ENCODE data around the gene MYO1H.

MYO1H gene

GRCh38 chr12:109421355-109422087 lies 73.8 kb downstream of the MYO1H start:
- TF ChIP-seq FOXP2 (optimal IDR thresholded peaks at IDR 0.05; ENCODE audit: borderline replicate concordance, extremely low read depth, extremely low read length, insufficient read depth): no peak
- no peak for TF ChIP-seq SIN3A (IDR thresholded peaks at IDR 0.05; ENCODE audit: borderline replicate concordance, insufficient read depth, low read length)
- TF ChIP-seq POLR2AphosphoS5 (IDR thresholded peaks at IDR 0.05; ENCODE audit: low read depth, low read length): no peak
- TF ChIP-seq TAF1 (IDR thresholded peaks at IDR 0.05; ENCODE audit: borderline replicate concordance, insufficient read depth, low read length): no peak
- TF ChIP-seq REST (IDR thresholded peaks at IDR 0.05; ENCODE audit: insufficient read depth in 1 of 2, low read depth in 2 of 2, low read length in 2 of 2): no peak

GRCh38 chr12:109422251-109422650 lies 74.6 kb downstream of the MYO1H start:
- no peak for TF ChIP-seq POLR2AphosphoS5 (IDR thresholded peaks at IDR 0.05; ENCODE audit: low read depth, low read length)
- TF ChIP-seq TAF1 (IDR thresholded peaks at IDR 0.05; ENCODE audit: borderline replicate concordance, insufficient read depth, low read length): no peak
- no peak for TF ChIP-seq SIN3A (IDR thresholded peaks at IDR 0.05; ENCODE audit: borderline replicate concordance, insufficient read depth, low read length)
- no peak for TF ChIP-seq REST (IDR thresholded peaks at IDR 0.05; ENCODE audit: insufficient read depth in 1 of 2, low read depth in 2 of 2, low read length in 2 of 2)
- no peak for TF ChIP-seq FOXP2 (optimal IDR thresholded peaks at IDR 0.05; ENCODE audit: borderline replicate concordance, extremely low read depth, extremely low read length, insufficient read depth)

- TF ChIP-seq TAF1 (IDR thresholded peaks at IDR 0.05; ENCODE audit: borderline replicate concordance, insufficient read depth, low read length): no peak
- TF ChIP-seq REST (IDR thresholded peaks at IDR 0.05; ENCODE audit: insufficient read depth in 1 of 2, low read depth in 2 of 2, low read length in 2 of 2): no peak
- no peak for TF ChIP-seq POLR2AphosphoS5 (IDR thresholded peaks at IDR 0.05; ENCODE audit: low read depth, low read length)
- no peak for TF ChIP-seq FOXP2 (optimal IDR thresholded peaks at IDR 0.05; ENCODE audit: borderline replicate concordance, extremely low read depth, extremely low read length, insufficient read depth)
- TF ChIP-seq SIN3A (IDR thresholded peaks at IDR 0.05; ENCODE audit: borderline replicate concordance, insufficient read depth, low read length): no peak
Observed at GRCh38 chr12:109423392-109423791, 75.7 kb downstream of the MYO1H start.

- TF ChIP-seq TAF1 (IDR thresholded peaks at IDR 0.05; ENCODE audit: borderline replicate concordance, insufficient read depth, low read length): no peak
- TF ChIP-seq SIN3A (IDR thresholded peaks at IDR 0.05; ENCODE audit: borderline replicate concordance, insufficient read depth, low read length): no peak
- TF ChIP-seq POLR2AphosphoS5 (IDR thresholded peaks at IDR 0.05; ENCODE audit: low read depth, low read length): no peak
- no peak for TF ChIP-seq REST (IDR thresholded peaks at IDR 0.05; ENCODE audit: insufficient read depth in 1 of 2, low read depth in 2 of 2, low read length in 2 of 2)
- peak; percentile 65 for TF ChIP-seq FOXP2 (optimal IDR thresholded peaks at IDR 0.05; ENCODE audit: borderline replicate concordance, extremely low read depth, extremely low read length, insufficient read depth)
Observed at GRCh38 chr12:109428037-109428629, 80.4 kb downstream of the MYO1H start.

All from PFSK-1 (cell line).